Measurements from ENCODE around the gene STAT1. TPM values are rescaled to one million over a fixed set of nuclear protein-coding genes. Genes with fewer than 3 reads are reported as not detected.

The STAT1 gene
- total and polyA plus RNA-seq, 2 donors (not counting 1 experiment from before 2014, with no cell fraction given), result 128 to 171 TPM

DNA sequence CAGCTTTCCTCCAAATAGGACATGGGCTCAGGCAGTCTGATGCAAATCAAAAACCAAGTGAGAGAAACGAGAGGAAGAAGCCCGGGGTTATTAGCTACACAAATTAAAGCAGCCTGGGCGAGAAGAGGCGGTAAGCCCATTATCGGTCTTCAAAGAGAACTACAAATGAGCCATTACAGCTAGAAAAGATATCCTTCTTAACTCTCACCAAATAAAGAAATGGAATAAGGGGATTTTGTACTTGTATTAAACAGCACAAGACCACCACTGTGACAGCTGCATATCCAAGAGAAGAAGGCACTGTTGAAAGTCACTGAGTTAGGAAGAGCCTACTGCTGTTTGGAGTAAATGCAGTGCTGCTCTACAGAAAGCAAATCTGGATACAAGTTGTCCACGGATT lies 32.6 kb downstream of the STAT1 start:
- Histone ChIP-seq H2AFZ (ENCODE audit: low read length) (no peak overlapping the region), H3K27me3 (ENCODE audit: control insufficient read depth, insufficient read depth, low read length) (no peaks in the 10 kb centered on the region), H3K4me1 (ENCODE audit: control insufficient read depth, extremely low read depth, insufficient read depth, low read length) (peaks cover 2% of the 10 kb centered on the region), H3K4me2 (ENCODE audit: extremely low read depth, insufficient read depth, low read length) (no peak overlapping the region), H3K27ac (ENCODE audit: insufficient read depth, low read length) (no peak overlapping the region), H3K79me2 (ENCODE audit: control insufficient read depth, insufficient read depth, low read length) (no peaks in the 10 kb centered on the region), H3K9ac (ENCODE audit: insufficient read depth, low read length) (no peak overlapping the region), H4K20me1 (ENCODE audit: control insufficient read depth, extremely low read depth, insufficient read depth, low read length) (no peaks in the 10 kb centered on the region), H3K9me3 (ENCODE audit: control insufficient read depth, insufficient read depth, low read depth, low read length) (no peaks in the 10 kb centered on the region), H3K4me3 (replicated peaks in 1 of 4; ENCODE audit: control extremely low read depth in 1 of 4, insufficient read depth in 1 of 4, low read depth in 3 of 4, low read length in 4 of 4) (no peak overlapping the region), H3K36me3 (ENCODE audit: control insufficient read depth, insufficient read depth, low read length) (peaks cover 32% of the 10 kb centered on the region)
- DNase-seq (ENCODE audit: low read depth in 2 of 2), result no peak
- TF ChIP-seq, protein P1, sequence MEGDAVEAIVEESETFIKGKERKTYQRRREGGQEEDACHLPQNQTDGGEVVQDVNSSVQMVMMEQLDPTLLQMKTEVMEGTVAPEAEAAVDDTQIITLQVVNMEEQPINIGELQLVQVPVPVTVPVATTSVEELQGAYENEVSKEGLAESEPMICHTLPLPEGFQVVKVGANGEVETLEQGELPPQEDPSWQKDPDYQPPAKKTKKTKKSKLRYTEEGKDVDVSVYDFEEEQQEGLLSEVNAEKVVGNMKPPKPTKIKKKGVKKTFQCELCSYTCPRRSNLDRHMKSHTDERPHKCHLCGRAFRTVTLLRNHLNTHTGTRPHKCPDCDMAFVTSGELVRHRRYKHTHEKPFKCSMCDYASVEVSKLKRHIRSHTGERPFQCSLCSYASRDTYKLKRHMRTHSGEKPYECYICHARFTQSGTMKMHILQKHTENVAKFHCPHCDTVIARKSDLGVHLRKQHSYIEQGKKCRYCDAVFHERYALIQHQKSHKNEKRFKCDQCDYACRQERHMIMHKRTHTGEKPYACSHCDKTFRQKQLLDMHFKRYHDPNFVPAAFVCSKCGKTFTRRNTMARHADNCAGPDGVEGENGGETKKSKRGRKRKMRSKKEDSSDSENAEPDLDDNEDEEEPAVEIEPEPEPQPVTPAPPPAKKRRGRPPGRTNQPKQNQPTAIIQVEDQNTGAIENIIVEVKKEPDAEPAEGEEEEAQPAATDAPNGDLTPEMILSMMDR (conservative IDR thresholded peaks at IDR 0.05 in 1 of 2, IDR thresholded peaks at IDR 0.05 in 1 of 2; ENCODE audit: low read depth in 1 of 2, low read length in 2 of 2), result no peak
- TF ChIP-seq EZH2 (IDR thresholded peaks at IDR 0.05; ENCODE audit: low read length, missing control alignments), result no peak

DNA sequence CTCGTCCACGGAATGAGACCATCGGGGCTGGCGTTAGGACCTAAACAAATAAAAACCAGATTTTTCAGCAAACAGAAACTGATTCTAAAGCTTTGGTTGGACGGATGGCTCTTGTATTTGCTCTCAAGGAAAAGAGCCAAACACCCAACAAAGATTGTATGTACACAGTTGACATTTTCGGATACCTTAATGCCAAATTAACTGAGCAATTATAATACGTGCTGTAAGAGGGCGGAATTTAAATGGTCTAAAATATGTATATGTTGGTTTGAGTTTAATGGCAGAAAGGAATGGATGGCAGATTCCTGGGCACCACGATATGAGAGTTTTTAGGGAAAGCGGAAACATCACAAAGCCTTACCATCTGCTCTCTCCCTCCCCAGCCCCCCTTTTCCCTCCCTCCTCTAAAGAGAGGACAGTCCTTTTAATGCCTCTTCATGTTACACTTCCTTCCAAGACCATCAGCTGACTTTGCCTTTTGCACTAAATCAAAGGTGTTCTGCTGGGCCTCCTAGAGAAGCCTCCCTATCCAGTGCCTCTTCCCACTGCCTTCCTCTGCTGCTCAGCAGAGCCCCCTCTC lies 33.3 kb downstream of the STAT1 start:
- H4K20me1 ChIP-seq (ENCODE audit: control insufficient read depth, extremely low read depth, insufficient read depth, low read length), result no peaks in the 10 kb centered on the region
- H3K27me3 ChIP-seq (ENCODE audit: control insufficient read depth, insufficient read depth, low read length), result no peaks in the 10 kb centered on the region
- H2AFZ ChIP-seq (ENCODE audit: low read length), result no peak overlapping the region
- H3K4me1 ChIP-seq (ENCODE audit: control insufficient read depth, extremely low read depth, insufficient read depth, low read length), result peaks cover 2% of the 10 kb centered on the region
- H3K4me3 ChIP-seq (replicated peaks in 1 of 4; ENCODE audit: control extremely low read depth in 1 of 4, insufficient read depth in 1 of 4, low read depth in 3 of 4, low read length in 4 of 4), result no peak overlapping the region
- H3K79me2 ChIP-seq (ENCODE audit: control insufficient read depth, insufficient read depth, low read length), result no peaks in the 10 kb centered on the region
- H3K4me2 ChIP-seq (ENCODE audit: extremely low read depth, insufficient read depth, low read length), result no peak overlapping the region
- no peaks in the 10 kb centered on the region for H3K9me3 ChIP-seq (ENCODE audit: control insufficient read depth, insufficient read depth, low read depth, low read length)
- no peak overlapping the region for H3K9ac ChIP-seq (ENCODE audit: insufficient read depth, low read length)
- TF ChIP-seq, protein P1 (conservative IDR thresholded peaks at IDR 0.05 in 1 of 2, IDR thresholded peaks at IDR 0.05 in 1 of 2; ENCODE audit: low read depth in 1 of 2, low read length in 2 of 2), result no peak
- TF ChIP-seq EZH2 (IDR thresholded peaks at IDR 0.05; ENCODE audit: low read length, missing control alignments), result no peak
- peaks cover 34% of the 10 kb centered on the region for H3K36me3 ChIP-seq (ENCODE audit: control insufficient read depth, insufficient read depth, low read length)
- no peak overlapping the region for H3K27ac ChIP-seq (ENCODE audit: insufficient read depth, low read length)
- DNase-seq (ENCODE audit: low read depth in 2 of 2), result no peak

DNA sequence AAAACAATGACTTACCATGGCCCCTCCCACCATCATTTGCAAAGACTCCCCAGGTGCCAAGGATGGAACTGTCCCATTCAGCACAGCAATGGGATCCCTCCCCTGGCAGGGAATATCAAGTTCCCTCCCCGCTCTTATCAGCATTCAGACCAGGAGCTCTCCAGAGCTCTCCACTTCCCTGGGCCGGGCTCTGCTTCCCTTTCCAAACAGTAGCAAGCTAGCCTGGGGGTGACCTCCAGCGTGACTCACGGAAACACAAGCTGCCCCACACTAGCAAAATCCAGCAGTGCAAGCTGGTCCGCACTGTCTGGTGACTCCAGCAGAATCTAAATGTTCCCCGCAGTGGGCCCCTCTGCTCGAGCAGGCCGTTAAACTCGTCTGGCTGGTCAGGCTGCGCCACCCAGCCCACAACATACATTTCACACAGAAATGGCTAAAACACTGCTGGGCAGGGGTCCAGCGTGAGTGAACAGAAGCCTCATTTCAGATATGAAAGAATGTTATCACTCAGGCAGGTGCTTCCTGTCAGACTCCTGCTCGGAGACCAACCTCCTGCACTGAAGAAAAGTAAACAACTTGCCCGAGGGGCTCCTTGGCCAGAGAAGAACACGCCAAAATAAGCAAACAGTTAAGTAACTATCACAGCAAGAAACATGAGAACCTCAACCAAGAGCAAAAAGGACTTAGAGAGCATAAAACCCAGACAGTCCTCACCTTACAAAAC lies 33.9 kb downstream of the STAT1 start:
- H3K9me3 ChIP-seq (ENCODE audit: control insufficient read depth, insufficient read depth, low read depth, low read length), result no peaks in the 10 kb centered on the region
- peak; percentile 76 to 94 for DNase-seq (ENCODE audit: low read depth in 2 of 2)
- no peaks in the 10 kb centered on the region for H3K27me3 ChIP-seq (ENCODE audit: control insufficient read depth, insufficient read depth, low read length)
- H3K79me2 ChIP-seq (ENCODE audit: control insufficient read depth, insufficient read depth, low read length), result no peaks in the 10 kb centered on the region
- H4K20me1 ChIP-seq (ENCODE audit: control insufficient read depth, extremely low read depth, insufficient read depth, low read length), result no peaks in the 10 kb centered on the region
- no peak overlapping the region for H3K27ac ChIP-seq (ENCODE audit: insufficient read depth, low read length)
- peak overlapping the region in 1 of 4 experiments; percentile 10 for H3K4me3 ChIP-seq (replicated peaks in 1 of 4; ENCODE audit: control extremely low read depth in 1 of 4, insufficient read depth in 1 of 4, low read depth in 3 of 4, low read length in 4 of 4)
- H3K4me2 ChIP-seq (ENCODE audit: extremely low read depth, insufficient read depth, low read length), result no peak overlapping the region
- H3K4me1 ChIP-seq (ENCODE audit: control insufficient read depth, extremely low read depth, insufficient read depth, low read length), result peaks cover 2% of the 10 kb centered on the region
- TF ChIP-seq EZH2 (IDR thresholded peaks at IDR 0.05; ENCODE audit: low read length, missing control alignments), result no peak
- TF ChIP-seq, protein P1 (conservative IDR thresholded peaks at IDR 0.05 in 1 of 2, IDR thresholded peaks at IDR 0.05 in 1 of 2; ENCODE audit: low read depth in 1 of 2, low read length in 2 of 2), result no peak
- H3K36me3 ChIP-seq (ENCODE audit: control insufficient read depth, insufficient read depth, low read length), result peaks cover 37% of the 10 kb centered on the region
- H2AFZ ChIP-seq (ENCODE audit: low read length), result no peak overlapping the region
- no peak overlapping the region for H3K9ac ChIP-seq (ENCODE audit: insufficient read depth, low read length)
